KG1 (cell line): ENCODE data around the gene ZCCHC24.

Source experiments
- DNase-seq: peaks from one replicate; lab custom pipeline; 2025; lab: John Stamatoyannopoulos, UW

ZCCHC24 gene

DNA sequence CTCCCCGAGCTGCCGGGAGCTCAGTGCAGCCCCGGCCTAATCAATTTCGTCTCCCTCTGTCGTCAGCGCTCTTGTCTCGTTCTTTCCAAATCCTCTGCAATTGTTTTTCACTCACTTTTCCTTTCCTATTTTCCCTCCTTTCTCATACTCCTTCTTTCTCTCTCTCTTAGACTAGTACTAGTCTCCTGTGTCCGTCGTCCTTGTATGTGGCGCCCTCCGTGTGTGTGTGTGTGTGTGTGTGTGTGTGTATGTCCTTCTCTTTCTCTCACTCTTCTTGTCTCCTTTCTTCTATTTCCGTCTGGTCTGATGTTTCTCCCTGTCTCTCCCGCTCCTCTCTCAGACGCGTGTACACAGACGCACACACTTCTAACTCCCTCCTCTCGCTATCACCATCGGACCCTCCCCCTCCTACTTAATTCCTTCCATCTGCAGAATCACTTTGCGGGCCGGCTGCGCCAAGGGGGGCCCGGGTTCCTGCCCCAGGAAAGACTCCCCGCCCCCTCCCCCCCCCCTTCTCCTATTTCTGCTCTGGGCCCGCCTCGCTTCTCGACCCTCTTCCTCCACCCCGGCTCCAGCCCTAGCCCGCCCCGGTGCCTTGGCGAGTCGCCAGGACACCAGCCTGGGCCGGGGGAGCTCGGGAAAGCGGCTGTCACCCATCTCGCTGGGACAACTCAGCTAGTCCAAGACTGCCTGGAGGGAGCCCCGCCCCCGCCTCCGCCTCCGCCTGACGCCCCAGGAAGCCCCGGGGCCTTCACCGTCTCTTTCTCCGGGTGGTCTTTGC, 743 bp upstream of the ZCCHC24 start:
- no peak for DNase-seq

DNA sequence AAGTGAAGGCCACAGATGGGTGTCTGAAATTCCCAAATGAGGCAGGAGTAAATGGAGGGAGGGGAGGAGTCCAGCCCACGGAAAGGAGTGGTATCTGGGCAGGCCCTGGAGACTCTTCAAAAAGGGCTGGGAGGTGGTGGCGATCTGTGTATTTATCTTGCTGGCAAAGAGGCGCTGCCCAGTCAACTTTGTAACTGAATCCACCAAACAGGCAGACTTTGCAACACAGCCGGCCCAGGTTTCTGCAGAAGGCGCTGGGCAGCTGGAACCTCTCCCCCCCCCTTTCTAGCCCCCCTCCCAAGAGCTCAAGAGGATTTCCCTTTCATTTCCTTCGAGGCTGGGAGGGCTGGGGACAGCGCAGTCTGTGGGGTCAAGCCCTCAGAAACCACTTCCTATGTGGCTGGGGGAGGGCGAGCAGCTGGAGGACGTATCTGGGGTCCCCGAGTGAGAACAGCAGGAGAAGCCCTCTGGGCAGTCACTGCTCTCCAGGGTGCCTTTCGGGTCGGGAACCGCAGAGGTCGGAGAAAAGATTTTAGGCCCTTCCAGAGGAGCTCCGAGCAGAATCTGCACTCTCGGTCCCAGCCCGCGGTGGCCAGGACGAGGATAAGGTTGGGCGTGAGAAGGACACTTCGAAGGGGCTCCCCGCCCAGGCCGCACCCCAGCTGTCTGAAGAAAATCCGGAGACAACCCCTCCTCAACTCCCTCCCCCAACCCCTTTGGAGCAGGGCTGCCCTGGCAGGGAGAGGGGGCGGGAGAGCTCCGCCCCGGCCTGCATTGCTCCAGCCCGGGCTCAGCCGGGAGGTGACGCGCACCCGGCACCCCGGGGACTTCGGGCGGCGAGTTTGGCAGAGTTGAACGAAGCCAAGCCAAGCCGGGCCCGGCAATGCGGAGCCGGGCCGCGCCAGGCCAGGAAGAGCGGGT, 965 bp downstream of the ZCCHC24 start:
- peak; percentile 51 for DNase-seq

- no peak for DNase-seq
Measured at GRCh38 chr10:79443338-79444198, 1.9 kb downstream of the ZCCHC24 start.

DNA sequence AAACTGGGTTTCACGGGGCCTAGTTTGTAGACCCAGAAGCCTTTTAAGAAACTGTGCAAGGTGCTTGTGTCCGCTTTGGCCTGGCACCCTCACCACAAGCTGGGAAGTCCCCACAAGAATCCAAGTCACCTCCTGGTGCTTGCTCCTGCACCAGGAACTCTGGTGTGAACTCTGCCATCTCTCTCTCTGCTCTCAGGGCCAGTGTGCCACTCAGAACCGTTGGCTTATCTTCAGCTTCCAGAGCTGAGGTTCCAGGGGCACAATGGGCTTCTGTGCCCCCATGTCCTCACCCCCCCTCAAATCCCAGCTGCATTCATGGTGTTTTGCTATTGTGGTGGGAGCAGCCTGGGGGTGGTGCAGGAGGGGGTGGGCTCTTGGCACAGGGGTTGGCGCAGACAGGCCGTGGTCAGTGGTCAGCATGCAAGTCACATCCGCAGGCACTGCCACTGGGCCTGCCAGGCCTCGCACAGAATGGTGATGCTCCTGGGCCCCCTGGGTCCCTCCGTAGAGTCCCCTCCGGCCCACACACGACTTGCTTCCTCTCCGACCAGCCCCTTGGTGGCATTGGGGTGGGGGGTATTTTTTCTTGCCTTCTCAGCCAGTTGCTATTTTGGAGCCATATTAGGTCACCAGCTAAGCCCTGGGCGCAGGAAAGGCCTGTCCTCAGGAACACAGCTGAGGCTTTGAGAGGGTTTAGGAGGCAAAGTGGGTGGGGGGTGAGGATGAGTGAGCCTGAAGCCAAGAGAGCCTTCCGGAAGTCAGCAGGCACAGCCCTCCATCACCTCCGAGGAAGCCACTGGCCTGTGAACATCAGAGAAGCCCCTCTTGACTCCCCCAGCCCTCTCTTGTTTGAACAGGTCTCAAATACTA, 3.0 kb downstream of the ZCCHC24 start:
- no peak for DNase-seq

DNA sequence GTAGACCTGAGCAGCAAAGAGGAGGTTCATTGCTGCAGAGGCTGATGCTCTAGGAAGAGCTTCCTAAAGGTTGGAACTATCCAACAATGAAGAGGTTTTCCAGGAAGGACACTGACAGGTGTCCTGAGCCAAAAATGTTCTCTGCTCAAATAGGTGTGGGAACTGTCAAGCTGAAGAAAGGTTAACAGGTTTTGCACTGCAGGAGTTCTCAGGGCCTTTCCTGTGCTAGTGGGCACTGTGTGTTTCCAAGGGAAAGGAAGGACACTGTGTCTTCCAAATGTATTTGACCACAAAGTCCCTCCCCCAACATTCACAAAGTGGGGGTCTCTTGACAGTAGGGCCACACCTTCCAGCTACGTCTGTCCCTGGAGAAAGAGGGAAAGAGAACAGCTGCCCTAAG, 4.0 kb downstream of the ZCCHC24 start:
- no peak for DNase-seq

DNA sequence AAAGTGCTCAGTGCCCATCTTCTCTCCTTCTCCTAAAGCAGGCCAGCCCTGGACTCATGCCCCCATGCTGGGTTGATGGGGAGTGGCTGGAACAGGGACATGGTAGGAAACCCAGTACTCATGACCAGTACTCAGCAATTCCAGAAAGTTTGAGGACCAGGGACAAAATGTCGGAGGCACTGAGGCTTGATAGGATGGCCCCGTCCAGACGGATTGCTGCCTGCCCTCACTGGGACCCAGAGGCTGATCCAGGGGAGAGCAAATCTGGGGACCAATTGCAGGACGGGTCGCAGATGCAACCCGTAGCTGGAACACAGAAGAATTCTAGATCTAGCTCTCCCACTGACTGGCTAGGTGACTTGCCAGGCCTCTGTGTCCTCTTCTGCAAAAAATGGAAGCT, 5.1 kb downstream of the ZCCHC24 start:
- DNase-seq: no peak

DNA sequence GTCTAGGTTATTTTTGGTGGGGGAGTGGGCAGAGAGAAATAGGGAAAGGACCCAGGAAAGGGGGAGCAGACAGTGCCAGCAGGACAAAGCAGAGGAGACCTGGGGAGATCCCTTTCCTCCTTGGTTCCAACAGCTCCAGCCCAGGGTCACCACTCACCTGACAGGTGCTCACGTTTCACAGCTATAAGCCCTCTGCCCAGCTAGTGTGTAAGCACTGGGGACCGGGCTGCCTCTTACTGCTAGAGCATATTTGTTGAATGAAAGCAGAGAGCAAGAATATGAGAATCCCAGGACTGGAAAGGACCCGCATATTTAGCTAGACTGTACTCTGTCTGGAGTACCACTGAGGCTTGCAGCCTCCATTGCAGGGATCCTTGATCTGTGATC, 6.7 kb downstream of the ZCCHC24 start:
- DNase-seq: no peak

DNA sequence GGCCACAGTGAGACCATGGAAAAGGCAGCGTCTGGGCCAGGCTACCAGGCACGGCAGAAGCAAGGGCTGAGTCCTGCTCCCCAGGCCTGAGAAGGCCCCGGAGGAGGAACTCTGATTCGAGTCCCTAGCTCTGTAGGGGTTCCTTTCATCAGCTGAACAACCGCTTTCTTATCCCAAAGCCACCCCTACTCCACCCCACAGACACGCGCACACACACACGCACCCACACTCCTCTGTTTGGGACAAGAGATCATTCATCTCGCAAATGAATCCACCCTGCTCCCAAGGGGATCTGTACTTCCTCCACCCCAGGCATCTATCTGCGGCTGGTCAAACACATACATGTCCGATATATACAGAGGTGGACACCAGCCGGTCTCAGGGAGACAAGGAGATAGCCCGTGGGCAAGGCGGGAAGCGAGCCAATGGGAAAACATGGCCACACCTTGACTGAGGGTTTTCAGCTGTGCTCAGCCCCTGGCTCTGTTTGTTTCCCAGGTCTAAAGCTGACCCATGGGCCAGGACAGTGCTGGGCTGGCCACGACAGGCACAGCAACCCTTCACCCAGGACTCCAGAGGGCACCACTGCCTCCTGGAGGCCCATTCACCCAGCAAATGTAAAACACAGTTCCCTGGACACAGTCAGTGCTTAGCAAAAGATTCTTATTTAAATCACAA, 7.3 kb downstream of the ZCCHC24 start:
- DNase-seq: no peak

DNA sequence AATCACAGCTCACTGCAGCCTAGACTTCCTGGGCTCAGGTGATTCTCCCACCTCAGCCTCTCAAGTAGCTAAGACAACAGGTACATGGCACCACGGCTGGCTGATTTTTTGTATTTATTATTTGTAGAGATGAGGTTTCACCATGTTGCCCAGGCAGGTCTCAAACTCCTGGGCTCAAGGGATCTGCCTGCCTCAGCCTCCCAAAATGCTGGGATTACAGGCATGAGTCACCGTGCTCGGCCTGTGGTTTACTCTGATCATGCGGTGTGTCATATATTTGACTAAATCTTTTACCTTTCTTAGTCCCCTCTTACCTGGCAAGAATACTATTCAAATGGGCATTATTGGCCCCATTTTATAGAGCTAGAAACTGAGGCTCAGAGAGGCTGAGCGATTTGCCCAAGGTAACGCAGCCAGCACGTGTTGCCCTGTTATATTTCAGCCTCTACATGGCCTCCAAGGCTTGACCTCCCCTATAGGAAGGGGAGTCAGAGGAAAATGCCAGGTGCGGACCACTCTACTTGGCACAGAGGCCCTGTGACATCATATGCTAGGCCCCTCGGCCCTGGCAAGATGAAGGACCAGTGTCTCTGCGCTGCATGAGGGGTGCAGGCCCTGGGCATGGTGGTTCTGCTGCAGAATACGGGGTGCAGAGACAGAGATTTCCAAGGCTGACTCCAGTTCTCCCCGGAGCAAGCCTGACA, 8.2 kb downstream of the ZCCHC24 start:
- DNase-seq: no peak

GRCh38 chr10:79436850-79437103, 8.6 kb downstream of the ZCCHC24 start:
- DNase-seq: no peak

DNA sequence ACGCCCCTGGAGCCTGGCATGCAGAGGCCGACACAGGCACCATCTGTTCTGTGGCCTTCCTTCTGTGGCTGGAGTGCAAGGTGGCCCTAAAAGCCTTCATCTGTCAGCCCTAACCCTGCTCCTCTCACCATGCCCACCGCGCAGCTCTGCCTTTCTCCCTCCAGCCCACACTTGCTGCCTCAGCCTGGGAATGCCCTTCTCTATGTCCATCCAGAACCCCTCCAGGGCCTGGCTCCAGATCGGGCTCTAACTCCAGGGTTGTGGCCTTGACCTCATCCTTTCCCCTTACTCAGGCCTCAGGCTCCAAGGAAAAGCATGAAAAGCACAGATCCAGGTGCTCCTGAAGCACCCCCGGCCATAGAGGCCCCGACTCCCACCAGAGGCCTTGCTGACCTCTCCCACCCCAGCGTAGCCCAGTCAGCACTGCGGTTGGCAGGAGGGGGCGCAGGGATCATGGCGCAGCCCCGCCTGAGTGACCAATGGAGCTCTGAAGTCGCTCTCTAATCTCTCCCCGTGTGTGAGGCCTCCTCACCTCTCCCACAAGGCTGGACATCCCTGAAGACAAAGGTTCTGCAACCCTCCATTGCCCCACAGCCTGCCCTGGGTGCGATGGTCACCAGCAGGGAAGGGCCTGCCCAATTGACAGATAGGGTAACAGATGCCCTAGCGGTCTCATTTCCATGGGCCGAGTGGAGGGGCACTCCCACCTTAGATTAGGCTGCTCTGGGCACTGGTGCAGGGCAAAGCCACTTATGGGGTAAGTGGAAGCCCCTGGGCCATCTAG, 9.2 kb downstream of the ZCCHC24 start:
- no peak for DNase-seq

GRCh38 chr10:79435271-79436065, 10.0 kb downstream of the ZCCHC24 start:
- no peak for DNase-seq

- no peak for DNase-seq
Measured at GRCh38 chr10:79434821-79435251, 10.6 kb downstream of the ZCCHC24 start.

DNA sequence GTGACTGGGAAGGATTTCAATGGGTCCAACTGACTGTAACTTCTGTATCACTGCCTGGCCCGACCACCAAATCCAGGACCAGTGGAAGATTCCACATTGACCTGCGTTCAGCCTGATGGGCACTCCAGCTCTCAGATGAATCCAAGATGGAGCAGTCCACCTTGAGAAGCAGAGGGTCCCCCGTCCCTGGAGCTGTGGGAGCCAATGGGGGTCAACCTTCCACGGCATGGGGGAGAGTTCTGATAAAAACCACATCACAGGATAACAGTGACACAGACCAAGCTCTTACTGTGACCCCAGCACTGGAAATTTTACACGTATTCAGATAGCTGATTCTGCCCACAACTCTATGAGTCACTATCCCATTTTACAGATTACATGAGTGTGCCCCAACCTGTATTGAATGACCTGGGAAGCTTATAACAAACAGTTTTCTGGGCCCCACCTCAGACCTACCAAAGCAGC, 11.2 kb downstream of the ZCCHC24 start:
- no peak for DNase-seq

DNA sequence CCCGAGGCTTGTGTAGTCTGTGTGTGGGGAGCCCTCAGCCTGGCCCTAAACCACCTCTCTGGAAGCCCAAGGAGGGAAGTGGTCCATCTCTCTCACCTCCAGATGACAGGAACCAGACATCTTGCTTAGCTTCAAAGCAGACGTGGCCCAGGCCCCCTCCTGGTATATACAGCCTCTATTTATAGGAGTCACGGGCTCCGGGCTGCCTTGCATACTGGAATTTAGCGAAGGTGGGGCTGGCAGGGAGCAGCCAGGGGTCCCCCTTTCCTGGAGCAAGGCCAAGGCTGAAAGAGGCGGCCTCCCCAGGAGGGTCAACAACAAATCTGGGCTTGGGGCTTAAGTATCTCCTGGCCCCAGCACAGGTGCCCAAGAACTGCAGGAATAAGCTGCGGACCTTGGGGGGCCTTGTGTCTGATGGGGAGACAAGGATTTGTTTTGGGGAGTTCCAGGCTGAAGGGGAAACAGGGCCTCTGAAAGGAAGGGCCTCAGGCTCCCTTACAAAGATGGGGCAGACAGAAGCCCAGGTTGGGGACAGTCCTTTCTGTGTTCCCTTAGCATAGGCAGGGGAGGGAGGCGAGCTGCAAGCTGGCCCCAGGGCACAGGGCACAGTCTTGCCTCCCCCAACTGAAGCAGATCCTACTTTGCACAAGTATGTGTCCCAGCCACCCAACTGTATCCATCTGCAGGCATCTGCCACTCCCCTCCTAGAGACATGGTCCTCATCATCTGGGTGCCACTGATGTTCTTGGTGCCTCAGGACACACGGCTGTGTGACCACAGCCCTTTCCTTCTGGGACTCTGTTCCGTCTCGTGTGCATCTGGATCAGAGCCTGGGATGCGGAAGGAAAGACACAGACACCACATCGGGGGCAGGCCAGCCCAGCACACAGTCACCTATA, 11.9 kb downstream of the ZCCHC24 start:
- no peak for DNase-seq

DNA sequence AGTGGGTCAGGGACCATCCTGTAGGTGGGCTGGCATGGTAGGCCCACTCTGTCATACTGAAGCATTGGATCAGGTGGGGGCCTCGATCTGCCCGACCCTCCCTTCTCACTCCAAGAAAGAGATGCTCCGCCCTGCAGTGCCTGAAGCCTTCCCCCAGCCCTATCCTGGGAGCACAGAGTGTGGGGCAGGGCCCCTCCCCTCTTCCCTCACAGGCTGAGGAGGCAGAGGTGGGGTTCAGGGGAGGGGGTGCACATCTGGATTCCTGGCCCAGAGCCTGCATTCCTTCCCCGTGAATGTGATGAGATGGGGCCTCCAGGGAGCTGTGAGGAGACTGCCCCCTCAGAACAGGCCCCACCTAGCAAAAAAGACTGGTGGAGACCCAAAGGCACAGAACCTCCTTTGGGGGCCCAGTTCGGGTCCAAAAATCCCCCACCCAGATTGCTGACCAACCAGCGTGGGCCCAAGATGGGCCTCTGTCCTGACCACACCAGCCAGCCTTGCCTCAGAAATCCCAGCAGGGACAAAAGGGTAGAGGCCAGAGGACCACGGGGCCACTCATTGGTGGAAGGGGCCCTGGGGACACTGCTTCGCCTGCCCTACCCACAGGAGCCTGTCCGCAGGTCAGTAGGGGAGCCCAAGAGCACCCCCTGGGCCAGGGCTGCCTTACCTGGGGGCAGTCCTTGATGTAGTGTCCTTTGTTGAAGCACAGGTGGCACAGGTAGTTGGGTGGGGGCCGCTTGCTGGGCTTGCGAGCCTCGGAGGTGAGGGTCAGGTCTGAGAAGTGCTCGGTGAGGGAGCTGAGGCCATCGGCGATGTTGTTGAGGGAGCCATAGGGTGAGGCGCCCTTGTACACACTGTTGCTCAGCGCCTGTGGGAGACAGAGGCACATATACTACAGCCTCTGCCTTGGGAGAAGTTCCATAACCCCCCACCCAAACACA, 13.3 kb downstream of the ZCCHC24 start:
- DNase-seq: no peak
